GM12872 (cell line): ENCODE results near the gene CDC42BPB.

Experiments
- CTCF ChIP-seq: IDR thresholded peaks from 3 replicates; pipeline ENCODE4 v1.5.1; 2011; ENCODE audit warnings: low read depth, mild to moderate bottlenecking, low read length, moderate library complexity; ENCODE audit not compliant: insufficient read depth

Gene CDC42BPB

DNA sequence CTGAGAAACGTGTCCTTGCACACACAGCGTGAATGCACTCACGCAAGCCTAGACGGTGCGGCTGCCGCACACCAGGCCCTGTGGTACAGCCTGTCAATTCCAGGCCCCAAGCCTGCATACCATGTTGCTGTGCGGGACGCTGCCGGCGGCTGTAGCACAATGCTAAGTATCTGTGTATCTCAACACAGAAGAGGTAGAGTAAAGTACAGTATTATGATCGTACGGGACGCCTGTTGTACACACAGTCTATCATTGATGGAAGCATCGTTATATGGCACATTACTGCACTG is 89.9 kb downstream of the CDC42BPB start:
- no peak for TF ChIP-seq CTCF

DNA sequence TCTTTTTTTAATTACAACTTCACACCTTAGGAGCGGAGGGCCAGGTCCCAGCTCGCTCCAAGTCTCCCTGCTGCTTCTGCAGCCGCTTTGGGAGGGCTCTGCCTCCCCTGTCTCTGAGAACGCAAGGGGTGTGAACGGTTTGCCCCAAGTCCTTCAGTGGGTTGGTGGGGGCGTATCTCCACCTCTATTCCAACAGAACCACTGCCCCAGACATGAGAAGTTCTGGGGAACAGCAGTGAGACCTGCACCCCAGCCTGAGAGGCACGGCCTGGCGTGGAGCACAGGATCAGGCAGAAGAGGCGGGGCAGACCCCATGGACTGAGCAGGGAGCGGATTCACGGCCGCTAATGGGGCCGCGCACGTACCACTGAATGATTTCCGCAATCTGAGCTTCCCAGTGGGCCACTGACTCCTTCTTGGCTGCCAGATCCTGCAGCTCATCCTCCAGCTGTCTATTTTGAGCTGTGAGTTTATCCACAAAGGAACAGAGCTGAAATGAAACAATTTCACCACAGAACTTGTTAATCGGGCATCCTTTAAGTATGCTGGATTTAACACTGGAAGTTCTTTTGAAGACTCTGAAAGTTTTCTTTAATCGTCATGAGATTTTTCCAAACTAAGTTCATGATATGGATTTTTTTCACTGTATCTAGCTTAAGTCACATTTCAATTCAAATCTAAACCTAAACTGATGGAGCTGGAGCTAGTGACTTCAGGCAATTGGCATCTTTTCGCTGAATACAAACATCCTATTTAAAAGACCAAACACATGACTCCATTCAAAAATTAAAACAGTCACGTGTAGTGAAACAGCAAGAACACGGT is 90.5 kb downstream of the CDC42BPB start:
- TF ChIP-seq CTCF = no peak

DNA sequence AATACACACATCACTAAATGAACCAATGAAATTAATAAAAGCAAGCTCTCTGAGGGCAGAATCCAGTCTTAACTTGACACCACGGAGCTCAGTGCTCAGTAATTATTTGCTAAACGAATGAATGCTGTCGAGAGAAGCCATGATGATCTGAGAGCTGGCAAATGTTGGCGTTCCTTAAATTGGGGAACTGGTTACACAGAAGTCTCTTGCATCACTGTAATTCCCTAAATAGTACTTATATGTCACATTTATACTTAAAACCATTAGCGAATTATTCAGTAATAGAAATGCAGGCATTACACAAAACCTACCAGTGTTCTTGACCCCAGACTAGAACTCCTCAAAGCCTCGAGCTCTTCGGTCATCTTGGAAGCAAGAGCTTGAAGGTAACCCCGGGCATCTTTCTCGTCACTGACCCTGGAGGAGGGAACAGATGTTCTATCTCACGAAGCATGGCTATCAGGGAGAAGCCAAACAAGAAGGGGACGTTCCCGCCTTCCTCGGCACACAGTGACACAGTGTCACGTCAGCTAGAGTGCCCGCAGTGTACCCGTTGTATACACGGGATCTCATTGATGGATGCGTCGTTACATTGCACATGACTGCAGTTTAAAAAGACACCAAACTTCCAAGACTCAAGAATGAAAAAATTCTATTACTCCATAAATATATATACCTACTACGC is 91.2 kb downstream of the CDC42BPB start:
- TF ChIP-seq CTCF = no peak

DNA sequence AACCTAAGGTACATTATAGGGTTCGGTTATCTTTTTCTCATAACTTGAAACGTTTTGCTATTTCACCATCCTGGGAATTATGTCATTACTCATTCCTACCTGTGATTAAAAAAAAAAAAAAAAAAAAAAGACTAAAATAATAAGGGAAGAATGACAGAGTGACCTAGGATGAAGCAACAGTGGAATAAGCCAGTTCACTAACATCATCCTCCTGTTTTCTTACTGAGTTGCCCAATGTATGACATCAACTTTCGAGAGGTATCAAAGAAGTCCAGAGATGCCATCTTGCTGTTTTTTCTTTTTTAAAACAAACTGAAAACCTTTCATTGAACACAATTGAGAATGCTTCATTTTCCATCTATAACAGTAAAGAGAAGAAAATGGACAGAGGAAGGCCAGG is 92.1 kb downstream of the CDC42BPB start:
- TF ChIP-seq CTCF = no peak

GRCh38 chr14:102964152-102964730 is 93.1 kb downstream of the CDC42BPB start:
- TF ChIP-seq CTCF = no peak

GRCh38 chr14:102962111-102962627 is 95.2 kb downstream of the CDC42BPB start:
- no peak for TF ChIP-seq CTCF

DNA sequence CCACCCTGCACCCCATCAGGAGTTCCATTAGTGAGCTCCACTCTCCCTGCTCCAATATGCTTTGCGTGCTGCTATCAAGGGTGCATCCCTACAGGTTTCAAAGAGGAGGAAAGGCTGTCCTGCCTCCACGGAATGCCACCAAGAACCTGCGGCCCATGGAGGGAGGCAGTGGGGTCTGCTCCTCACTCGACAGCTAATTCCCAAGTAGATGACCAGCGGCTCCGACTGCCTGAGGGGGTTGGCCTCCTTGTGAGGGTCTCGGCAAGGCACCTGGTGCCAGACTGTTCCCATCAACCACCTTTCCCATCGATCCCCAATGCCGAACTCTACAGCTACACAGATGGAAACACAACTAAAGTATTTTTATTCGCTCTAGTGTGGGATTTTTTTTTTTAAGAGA is 98.9 kb downstream of the CDC42BPB start:
- no peak for TF ChIP-seq CTCF
